Right atrium auricular region (tissue), 2 donors: ENCODE data around the gene TAS2R9. TPM values are rescaled to one million over a fixed set of nuclear protein-coding genes. Genes with fewer than 3 reads are reported as not detected.

Source experiments
- DNase-seq: peaks from one replicate; pipeline ENCODE4 v3.0.0-alpha.2; 2019; ENCODE audit warnings: low spot score
- H3K27ac ChIP-seq, 2 donors: fragments of 200-600 bp; sonication (generic); 1 replicate in 1 of 2; 2 replicates in 1 of 2; pipeline ENCODE4 v1.5.1; 2016 to 2019
- H3K27me3 ChIP-seq, 2 donors: fragments of 200-600 bp; sonication (generic); one replicate each; pipeline versions ENCODE4 v1.5.1 to v1.6.0; 2017 to 2019
- H3K36me3 ChIP-seq: fragments of 200-600 bp; sonication (generic); one replicate; pipeline ENCODE4 v1.5.1; 2016
- H3K4me1 ChIP-seq, 2 donors: fragments of 200-600 bp; sonication (generic); one replicate each; pipeline versions ENCODE4 v1.5.1 to v1.6.0; 2017 to 2019
- H3K4me3 ChIP-seq, 2 donors: fragments of 200-600 bp; sonication (generic); 1 replicate in 1 of 2; 2 replicates in 1 of 2; pipeline ENCODE4 v1.5.1; 2017 to 2019; ENCODE audit warnings: mild to moderate bottlenecking in 1 of 2, moderate library complexity in 1 of 2
- H3K9me3 ChIP-seq, 2 donors: fragments of 200-600 bp; sonication (generic); one replicate each; pipeline ENCODE4 v1.5.1; 2019
- CTCF ChIP-seq, 2 donors: fragments of 200-600 bp; sonication (generic); IDR thresholded peaks; one replicate each; pipeline ENCODE4 v1.5.1; 2019; ENCODE audit warnings: antibody characterized with exemption in 2 of 2
- total RNA-seq, 2 donors: library from RNA; depleted of rRNA; stranded (reverse); fragments of >200 nt; gene quantifications; one replicate each; pipeline ENCODE4 v1.1.0, GENCODE V29; 2016

Gene TAS2R9
- total RNA-seq, 2 donors from 2014 or later = not detected

- no peak overlapping the region for H3K4me3 ChIP-seq
- DNase-seq = no peak
- H3K9me3 ChIP-seq = no peaks in the 10 kb centered on the region
- no peaks in the 10 kb centered on the region for H3K4me1 ChIP-seq
- no peak overlapping the region for H3K27ac ChIP-seq
- no peaks in the 10 kb centered on the region for H3K27me3 ChIP-seq
- TF ChIP-seq CTCF (IDR thresholded peaks at IDR 0.05) = no peak
- H3K36me3 ChIP-seq = no peaks in the 10 kb centered on the region
These were observed 30.9 kb downstream of the TAS2R9 start for GRCh38 chr12:10779103-10779502.

- no peak for DNase-seq
- Histone ChIP-seq H3K36me3 (no peaks in the 10 kb centered on the region), H3K4me1 (no peaks in the 10 kb centered on the region), H3K4me3 (no peak overlapping the region), H3K27ac (no peak overlapping the region), H3K9me3 (no peaks in the 10 kb centered on the region), H3K27me3 (no peaks in the 10 kb centered on the region)
- TF ChIP-seq CTCF (IDR thresholded peaks at IDR 0.05) = peak; percentile 60 to 77
These were observed 38.7 kb downstream of the TAS2R9 start for GRCh38 chr12:10771132-10771733.

- no peak for DNase-seq
- Histone ChIP-seq H3K4me3 (no peak overlapping the region), H3K27me3 (no peaks in the 10 kb centered on the region), H3K36me3 (no peaks in the 10 kb centered on the region), H3K27ac (no peak overlapping the region), H3K4me1 (no peaks in the 10 kb centered on the region), H3K9me3 (peaks cover 0 to 15% of the 10 kb centered on the region in 2 donors)
- TF ChIP-seq CTCF (IDR thresholded peaks at IDR 0.05) = no peak
These were observed 50.3 kb downstream of the TAS2R9 start for GRCh38 chr12:10759657-10760056.

Other genes starting within 250 kb of the TAS2R9 start
- gene MAGOHB, start 196.6 kb downstream of the TAS2R9 start, total RNA-seq = 1 to 10 TPM; 5.5 to 6.2 TPM
- under 1 TPM in 1 of 2 donors, not detected in 1; 0.12 TPM for gene STYK1, start 136.1 kb downstream of the TAS2R9 start, total RNA-seq
- 1,000 to 10,000 TPM in 1 of 2 donors, 100 to 1,000 TPM in 1; 612 to 1,061 TPM for gene YBX3, start 86.8 kb downstream of the TAS2R9 start, total RNA-seq
- not detected for gene TAS2R7, start 7.5 kb downstream of the TAS2R9 start, total RNA-seq
- gene TAS2R8, start 2.9 kb downstream of the TAS2R9 start, total RNA-seq = not detected
- not detected for gene TAS2R10, start 16.2 kb upstream of the TAS2R9 start, total RNA-seq
- gene PRR4, start 39.3 kb upstream of the TAS2R9 start, total RNA-seq = 1 to 10 TPM in 1 of 2 donors, not detected in 1; 1.6 TPM
- gene PRH1, start 74.1 kb upstream of the TAS2R9 start, total RNA-seq = 10 to 100 TPM in 1 of 2 donors, 1 to 10 TPM in 1; 9.2 to 13.1 TPM
- under 1 TPM; 0.24 to 0.63 TPM for gene TAS2R13, start 99.4 kb upstream of the TAS2R9 start, total RNA-seq
- not detected for gene PRH2, start 119.1 kb upstream of the TAS2R9 start, total RNA-seq
- gene TAS2R14, start 129.1 kb upstream of the TAS2R9 start, total RNA-seq = 1 to 10 TPM in 1 of 2 donors, under 1 TPM in 1; 0.39 to 1.2 TPM
- gene TAS2R50, start 176.7 kb upstream of the TAS2R9 start, total RNA-seq = 1 to 10 TPM in 1 of 2 donors, not detected in 1; 1.2 TPM
- under 1 TPM; 0.24 to 0.33 TPM for gene TAS2R20, start 188.1 kb upstream of the TAS2R9 start, total RNA-seq
- gene TAS2R19, start 212.5 kb upstream of the TAS2R9 start, total RNA-seq = under 1 TPM; 0.35 to 0.89 TPM
- under 1 TPM in 1 of 2 donors, not detected in 1; 0.59 TPM for gene TAS2R31, start 221.2 kb upstream of the TAS2R9 start, total RNA-seq